Measurements from ENCODE around the gene CDKN2D.
"Not testable (repeated sequence)": the region's sequence is repeated elsewhere in the genome, so short reads cannot be mapped to it uniquely, and the experiment has no call there.

Gene CDKN2D

DNA sequence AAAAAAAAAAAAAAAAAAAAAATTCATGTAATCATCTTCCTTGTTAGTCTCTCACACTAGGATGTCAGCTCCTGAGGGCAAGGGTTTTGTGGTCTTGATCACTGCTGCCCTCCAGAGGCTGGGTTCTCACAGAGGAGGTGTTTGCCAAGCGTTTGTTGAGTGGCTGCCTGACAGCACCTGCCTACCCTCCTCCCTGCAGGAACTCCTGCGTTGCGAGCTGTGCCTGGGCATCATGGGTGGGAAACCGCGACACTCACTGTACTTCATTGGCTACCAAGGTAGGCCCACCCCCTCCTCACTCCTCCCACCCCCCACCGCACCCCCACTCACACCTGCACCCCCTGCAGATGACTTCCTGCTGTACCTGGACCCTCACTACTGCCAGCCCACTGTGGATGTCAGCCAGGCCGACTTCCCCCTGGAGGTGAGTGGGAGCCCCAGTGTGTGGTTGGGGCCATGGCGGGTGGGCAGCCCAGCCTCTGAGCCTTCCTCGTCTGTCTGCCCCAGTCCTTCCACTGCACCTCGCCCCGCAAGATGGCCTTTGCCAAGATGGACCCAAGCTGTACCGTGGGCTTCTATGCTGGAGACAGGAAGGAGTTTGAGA, 17.0 kb downstream of the CDKN2D start:
- no peak for DNase-seq

DNA sequence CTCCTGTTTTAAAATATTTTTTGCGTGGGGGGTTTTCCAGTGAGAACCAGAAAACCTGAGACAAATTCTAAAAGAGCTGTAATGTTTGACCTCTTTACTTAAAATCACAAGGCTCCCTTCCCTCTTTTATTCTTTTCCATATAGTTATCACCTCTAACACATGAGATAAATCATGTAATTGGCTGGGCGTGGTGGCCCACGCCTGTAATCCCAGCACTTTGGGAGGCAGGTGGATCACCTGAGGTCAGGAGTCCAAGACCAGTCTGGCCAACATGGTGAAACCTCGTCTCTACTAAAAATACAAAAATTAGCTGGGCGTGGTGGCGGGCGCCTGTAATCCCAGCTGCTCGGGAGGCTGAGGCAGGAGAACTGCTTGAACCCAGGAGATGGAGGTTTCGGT, 17.8 kb downstream of the CDKN2D start:
- not testable (repeated sequence) for DNase-seq

DNA sequence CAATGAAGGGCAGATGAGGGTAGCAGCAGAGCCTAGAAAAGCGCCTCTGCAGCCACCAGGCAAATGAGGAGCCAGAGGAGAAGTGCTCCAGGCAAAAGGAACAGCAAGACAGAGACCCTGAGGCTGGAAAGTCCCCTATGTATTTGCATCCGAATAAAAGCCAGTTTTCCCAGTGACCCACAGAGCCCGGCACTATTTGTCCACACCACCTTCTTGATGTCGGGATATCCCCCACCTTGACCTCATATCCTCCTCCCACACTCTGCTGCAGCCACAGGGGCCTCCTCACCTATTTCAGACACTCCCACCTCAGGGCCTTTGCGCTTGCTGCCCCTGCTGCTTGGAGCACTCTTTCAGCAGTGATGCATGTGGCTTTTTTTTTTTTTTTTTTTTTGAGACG, 18.4 kb downstream of the CDKN2D start:
- no peak for DNase-seq

- DNase-seq: no peak
These were observed 19.0 kb downstream of the CDKN2D start for GRCh38 chr19:10549733-10550132.

DNA sequence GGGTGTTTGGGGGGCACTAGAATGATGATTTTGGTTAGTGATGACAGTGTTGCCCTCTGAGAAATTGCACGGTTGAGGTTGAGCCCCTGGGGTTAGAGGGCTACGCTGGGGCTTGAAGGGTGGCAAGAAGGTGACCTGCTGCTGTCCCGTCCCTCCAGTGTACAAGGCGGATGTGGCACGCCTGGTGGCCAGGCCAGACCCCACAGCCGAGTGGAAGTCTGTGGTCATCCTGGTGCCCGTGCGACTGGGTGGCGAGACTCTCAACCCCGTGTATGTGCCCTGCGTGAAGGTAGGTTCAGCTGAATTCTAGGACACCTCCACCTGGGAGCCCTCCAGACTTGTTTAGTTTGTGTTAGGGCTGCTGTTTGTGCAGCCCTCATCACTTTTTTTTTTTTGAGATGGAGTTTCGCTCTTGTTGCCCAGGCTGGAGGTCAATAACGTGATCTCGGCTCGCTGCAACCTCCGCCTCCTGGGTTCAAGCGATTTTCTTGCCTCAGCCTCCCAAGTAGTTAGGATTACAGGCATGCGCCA, 20.0 kb downstream of the CDKN2D start:
- no peak for DNase-seq

GRCh38 chr19:10546817-10547216, 22.0 kb downstream of the CDKN2D start:
- DNase-seq: no peak

- DNase-seq: no peak
These were observed 24.0 kb downstream of the CDKN2D start for GRCh38 chr19:10544753-10545251.

- DNase-seq: no peak
These were observed 24.5 kb downstream of the CDKN2D start for GRCh38 chr19:10544242-10544752.

DNA sequence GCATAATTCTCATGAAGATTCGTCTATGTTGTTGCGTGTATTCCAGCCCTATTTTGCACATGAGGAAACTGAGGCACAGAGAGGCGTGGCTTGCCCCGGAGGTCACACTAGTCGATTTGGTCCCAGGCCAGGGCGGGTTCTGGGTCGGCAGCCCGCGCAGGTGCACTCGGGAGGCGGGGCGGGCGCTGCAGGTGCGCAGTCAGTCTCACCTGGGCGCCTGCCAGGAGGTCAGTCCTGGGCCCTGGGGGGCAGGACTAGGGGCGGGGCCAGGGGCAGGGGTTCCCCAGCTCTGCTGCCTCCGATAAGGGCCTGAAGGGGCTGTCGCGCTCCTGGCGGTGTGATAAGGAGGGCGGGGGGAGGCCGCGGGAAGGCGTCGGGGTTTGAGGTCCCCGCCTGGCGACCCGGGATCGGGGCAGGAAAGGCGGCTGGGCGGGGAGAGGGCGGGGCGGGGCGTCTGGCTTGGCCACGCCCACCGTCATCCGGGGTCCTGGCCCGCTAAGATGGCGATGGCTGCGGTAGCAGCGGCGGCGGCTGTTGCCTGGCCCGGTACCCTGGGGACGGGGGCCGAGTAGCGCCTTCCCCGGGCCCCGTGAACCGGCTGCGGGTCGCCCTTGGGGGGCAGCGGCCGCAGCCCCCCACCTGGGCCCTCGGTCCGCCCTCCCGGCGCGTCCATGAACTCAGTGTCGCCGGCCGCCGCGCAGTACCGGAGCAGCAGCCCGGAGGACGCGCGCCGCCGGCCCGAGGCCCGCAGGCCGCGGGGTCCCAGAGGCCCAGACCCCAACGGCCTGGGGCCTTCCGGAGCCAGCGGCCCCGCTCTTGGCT, 25.1 kb downstream of the CDKN2D start, which contains the start of gene ATG4D:
ATG4D (plus strand) TSS at position 485 of the 822 bp plus-strand sequence; CDS start at position 672, 187 bp downstream.
- peak; percentile 65 for DNase-seq

DNA sequence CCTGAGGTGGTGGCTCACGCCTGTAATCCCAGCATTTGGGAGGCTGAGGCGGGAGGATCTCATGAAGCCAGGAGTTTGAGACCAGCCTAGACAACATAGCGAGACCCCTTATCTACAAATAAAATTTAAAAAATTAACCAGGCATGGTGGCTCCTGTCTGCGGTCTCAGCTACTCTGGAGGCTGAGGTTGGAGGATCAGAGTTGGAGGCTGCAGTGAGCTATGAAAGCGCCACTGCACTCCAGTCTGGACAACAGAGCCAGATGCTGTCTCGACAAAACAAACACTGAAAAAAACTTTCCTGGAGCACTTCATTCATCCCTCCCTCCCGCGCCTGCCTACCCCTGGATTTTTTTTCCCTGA, 25.7 kb downstream of the CDKN2D start:
- no peak for DNase-seq

- DNase-seq: not testable (repeated sequence)
These were observed 29.8 kb downstream of the CDKN2D start for GRCh38 chr19:10539016-10539415.

DNA sequence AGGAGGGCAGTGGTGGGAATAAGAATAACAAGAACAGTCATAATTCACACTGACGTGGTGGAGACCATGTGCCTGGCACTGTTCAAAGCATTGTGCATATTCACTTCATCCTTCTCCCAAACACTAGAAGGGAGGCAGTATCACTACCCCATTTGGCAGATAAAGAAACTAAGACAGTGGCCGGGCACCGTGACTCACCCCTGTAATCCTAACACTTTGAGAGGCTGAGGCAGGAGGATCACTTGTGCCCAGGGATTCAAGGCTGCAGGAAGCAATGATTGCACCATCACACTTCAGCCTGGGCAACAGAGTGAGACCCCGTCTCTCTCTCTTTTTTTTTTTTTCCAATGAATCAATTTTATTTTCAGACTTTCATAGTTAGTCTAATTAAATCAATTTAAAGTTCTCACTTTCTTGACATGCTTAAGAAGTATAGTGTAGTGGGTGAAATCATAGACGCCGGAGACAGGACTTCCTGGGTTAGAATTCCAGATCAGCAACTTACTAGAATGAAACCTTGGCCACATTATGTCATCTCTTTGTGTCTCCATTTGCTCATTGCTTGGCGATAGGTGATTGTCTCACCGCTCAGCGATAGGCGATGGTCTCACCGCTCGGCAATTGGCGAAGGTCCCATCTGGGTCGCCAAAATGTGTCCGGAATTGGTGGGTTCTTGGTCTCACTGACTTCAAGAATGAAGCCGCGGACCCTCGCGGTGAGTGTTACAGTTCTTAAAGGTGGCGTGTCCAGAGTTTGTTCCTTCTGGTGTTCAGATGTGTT, 30.4 kb downstream of the CDKN2D start:
- no peak for DNase-seq

- DNase-seq: no peak
These were observed 31.1 kb downstream of the CDKN2D start for GRCh38 chr19:10537668-10538067.

GRCh38 chr19:10535613-10536012, 33.2 kb downstream of the CDKN2D start:
- no peak for DNase-seq

- DNase-seq: no peak
These were observed 35.0 kb downstream of the CDKN2D start for GRCh38 chr19:10533646-10534386.

DNA sequence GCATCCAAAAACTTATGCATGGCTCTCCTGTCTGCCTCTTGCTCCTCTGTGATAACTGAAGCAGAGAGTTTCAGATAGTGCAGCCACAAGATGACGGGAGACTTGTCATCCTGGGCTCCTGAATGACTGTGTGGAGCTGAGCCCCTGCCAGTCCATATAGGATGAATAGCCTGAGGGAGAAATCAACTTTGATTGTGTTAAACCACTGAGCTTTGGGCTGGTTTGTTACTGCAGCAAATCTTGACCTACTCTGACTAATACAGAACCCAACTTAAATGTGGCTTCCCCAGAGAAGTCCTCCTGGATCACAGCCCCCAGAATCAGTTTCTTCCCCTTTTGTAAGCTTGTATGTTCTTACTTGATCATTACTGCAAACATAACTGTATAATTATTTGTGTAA, 36.3 kb downstream of the CDKN2D start:
- DNase-seq: no peak

DNA sequence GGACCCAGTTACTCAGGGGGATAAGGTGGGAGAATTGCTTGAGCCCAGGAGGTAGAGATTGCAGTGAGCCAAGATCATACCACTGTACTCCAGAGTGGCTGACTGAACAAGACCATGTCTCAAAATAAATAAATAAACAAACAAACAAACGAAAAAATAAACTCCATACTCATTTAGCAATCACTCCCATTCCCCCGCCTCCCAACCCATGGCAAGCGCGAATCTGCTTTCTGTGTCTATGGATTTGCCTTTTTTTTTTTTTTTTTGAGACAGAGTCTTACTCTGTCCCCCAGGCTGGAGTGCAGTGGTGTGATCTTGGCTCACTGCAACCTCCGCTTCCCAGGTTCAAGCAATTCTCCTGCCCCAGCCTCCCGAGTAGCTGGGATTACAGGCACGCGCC, 41.9 kb downstream of the CDKN2D start:
- not testable (repeated sequence) for DNase-seq

GRCh38 chr19:10525636-10526035, 43.1 kb downstream of the CDKN2D start:
- DNase-seq: no peak

DNA sequence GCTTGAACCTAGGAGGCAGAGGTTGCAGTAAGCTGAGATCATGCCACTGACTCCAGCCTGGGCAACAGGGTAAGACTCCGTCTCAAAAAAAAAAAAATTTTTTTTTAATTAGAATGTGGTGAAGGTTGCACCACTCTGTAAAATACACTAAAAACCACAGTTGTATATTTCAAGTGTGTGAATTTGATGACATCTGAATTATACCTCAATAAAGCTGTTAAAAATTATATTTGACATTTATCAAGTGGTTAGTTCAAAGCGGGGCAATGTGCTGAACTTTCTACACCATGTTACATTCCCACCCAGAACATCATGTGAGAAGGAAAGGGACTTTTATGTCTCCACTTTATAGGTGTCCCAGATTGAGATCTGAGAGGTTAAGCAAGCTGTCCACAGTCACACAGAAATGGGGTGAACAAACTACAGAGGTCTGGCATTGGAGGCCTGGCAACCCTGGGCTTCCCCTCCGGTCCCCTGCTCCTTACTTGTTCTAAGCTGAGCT, 45.6 kb downstream of the CDKN2D start:
- DNase-seq: no peak

DNA sequence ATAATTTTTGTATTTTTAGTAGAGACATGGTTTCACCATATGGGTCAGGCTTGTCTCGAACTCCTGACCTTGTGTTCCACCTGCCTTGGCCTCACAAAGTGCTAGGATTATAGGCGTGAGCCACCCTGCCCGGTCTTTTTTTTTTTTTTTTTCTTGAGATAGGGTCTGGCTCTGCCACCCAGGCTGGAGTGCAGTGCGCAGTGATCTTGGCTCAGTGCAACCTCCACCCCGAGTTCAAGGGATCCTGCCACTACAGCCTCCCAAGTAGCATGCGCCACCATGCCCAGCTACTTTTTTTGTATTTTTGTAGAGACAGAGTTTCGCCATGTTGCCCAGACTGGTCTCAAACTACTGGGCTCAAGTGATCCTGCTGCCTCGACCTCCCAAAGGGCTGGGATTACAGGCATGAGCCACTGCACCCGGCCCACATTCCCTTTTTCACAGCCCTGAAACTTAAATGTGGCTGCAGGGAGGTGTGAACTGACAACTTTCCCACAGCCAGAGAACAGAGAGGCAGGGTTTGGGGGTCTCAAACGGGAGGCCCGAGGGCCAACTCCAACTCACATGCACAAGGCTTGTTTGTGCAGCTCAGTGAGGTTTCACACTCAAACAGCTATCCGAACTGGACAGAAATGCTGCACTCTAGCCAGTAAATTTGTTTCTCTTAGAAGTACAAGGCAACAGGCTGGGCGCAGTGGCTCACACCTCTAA, 47.2 kb downstream of the CDKN2D start:
- DNase-seq: no peak

DNA sequence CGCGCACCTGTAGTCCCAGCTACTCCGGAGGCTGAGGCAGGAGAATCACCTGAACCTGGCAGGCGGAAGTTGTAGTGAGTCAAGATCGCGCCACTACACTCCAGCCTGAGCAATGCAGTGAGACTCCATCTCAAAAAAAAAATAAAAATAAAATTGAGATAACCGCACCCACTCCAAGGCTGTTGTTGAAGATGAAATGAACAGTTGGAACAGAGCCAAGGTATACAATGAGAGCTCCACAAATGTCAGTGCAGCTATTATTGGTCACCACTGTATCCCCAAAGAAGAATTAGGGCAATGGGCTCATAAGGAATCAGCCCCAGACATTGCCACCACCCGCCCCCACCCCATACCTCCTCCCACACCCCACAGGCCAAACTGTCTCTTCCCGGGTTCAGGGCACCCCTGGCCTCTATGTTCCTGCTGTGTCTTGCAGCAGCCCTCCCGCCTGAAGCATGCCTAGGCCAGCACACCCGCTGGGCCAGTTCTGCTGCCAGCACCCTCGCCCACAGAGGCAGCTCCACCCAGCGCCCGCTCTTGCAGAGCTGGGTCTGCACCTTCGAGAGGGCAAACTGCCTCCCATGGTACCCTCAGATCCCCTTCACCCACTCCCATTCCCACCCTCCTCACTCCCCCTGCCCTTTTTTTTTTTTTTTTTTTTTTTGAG, 48.0 kb downstream of the CDKN2D start:
- no peak for DNase-seq

All from T1000 (cell line).